ENCODE measurements around the gene SEMA6C.

SEMA6C gene

DNA sequence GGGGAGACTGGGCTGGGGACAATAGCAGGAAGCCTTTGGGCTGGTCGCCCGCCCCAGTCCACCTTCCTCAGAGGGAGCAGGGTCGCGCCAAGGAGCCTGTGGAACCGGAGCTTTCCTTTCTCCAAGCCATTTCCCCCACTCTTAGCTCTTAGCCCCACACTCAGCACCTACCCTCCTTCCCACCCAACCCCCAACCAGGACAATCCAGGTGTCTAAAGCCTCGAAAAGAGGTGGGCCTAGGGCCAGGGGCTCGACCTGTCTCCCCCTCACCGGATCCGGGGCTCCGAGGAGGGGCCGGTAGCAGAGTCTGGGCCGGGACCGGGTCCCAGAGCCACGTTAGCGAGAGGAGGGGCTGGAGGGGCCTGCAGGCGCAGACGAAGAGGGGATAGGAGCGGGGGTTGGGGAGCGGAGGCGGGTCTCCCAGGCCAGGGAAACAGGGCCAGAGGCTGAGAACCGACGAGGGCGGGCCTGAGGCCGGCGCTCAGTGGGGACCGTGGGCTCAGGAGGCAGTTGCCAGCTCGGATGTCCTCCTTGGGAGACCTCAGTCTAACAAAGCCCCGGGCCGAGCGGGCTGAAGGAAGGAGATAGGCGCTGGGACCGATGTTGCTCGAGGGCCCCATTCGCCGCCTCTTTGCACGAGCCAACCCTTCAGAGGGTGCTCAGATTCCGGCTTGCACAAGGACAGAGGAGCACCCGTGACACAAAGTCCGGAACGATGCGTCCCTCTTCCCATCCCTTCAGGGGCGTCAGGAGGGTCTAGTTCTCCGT is 943 bp downstream of the SEMA6C start:
- no peak for DNase-seq (ENCODE audit: low read depth, low spot score)
- TF ChIP-seq, protein P1, sequence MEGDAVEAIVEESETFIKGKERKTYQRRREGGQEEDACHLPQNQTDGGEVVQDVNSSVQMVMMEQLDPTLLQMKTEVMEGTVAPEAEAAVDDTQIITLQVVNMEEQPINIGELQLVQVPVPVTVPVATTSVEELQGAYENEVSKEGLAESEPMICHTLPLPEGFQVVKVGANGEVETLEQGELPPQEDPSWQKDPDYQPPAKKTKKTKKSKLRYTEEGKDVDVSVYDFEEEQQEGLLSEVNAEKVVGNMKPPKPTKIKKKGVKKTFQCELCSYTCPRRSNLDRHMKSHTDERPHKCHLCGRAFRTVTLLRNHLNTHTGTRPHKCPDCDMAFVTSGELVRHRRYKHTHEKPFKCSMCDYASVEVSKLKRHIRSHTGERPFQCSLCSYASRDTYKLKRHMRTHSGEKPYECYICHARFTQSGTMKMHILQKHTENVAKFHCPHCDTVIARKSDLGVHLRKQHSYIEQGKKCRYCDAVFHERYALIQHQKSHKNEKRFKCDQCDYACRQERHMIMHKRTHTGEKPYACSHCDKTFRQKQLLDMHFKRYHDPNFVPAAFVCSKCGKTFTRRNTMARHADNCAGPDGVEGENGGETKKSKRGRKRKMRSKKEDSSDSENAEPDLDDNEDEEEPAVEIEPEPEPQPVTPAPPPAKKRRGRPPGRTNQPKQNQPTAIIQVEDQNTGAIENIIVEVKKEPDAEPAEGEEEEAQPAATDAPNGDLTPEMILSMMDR (IDR thresholded peaks at IDR 0.05; ENCODE audit: low read depth, low read length) = no peak
- H3K4me3 ChIP-seq (ENCODE audit: low read depth, low read length) = peak overlapping the region; percentile 61
- in situ Hi-C loops (cut with HindIII; ENCODE audit: low sequenced_read_pairs) = no loop called here

- H3K4me3 ChIP-seq (ENCODE audit: low read depth, low read length) = no peak overlapping the region
- in situ Hi-C loops (cut with HindIII; ENCODE audit: low sequenced_read_pairs) = no loop called here
- no peak for DNase-seq (ENCODE audit: low read depth, low spot score)
- TF ChIP-seq, protein P1 (IDR thresholded peaks at IDR 0.05; ENCODE audit: low read depth, low read length) = no peak
These were observed 1.7 kb downstream of the SEMA6C start for GRCh38 chr1:151144474-151145303.

GRCh38 chr1:151143986-151144385 is 2.4 kb downstream of the SEMA6C start:
- TF ChIP-seq, protein P1 (IDR thresholded peaks at IDR 0.05; ENCODE audit: low read depth, low read length) = no peak
- H3K4me3 ChIP-seq (ENCODE audit: low read depth, low read length) = no peak overlapping the region
- DNase-seq (ENCODE audit: low read depth, low spot score) = no peak
- in situ Hi-C loops (cut with HindIII; ENCODE audit: low sequenced_read_pairs) = no loop called here

DNA sequence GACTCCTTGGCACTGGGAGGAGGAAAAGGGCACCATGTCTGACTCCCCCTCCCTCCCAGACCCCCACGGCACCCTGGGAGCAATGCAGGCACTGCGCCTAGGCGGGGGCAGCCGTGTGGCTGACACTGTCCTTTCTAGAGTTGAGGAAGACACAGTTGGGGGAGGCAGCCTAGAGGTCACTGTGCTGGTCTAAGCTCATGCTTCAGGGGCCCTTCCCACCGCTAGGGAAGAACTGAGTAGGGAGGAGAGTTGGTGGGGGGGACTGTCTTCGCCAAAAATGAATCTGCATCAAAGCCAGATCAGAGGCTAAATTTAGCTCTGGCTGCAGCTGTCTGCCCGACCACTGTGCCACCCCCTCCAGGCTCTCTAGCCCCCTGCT is 3.4 kb downstream of the SEMA6C start:
- TF ChIP-seq, protein P1 (IDR thresholded peaks at IDR 0.05; ENCODE audit: low read depth, low read length) = no peak
- no peak overlapping the region for H3K4me3 ChIP-seq (ENCODE audit: low read depth, low read length)
- DNase-seq (ENCODE audit: low read depth, low spot score) = no peak
- in situ Hi-C loops (cut with HindIII; ENCODE audit: low sequenced_read_pairs) = no loop called here

- DNase-seq (ENCODE audit: low read depth, low spot score) = no peak
- TF ChIP-seq, protein P1 (IDR thresholded peaks at IDR 0.05; ENCODE audit: low read depth, low read length) = no peak
- in situ Hi-C loops (cut with HindIII; ENCODE audit: low sequenced_read_pairs) = no loop called here
- no peak overlapping the region for H3K4me3 ChIP-seq (ENCODE audit: low read depth, low read length)
These were observed 3.9 kb downstream of the SEMA6C start for GRCh38 chr1:151142411-151143056.

DNA sequence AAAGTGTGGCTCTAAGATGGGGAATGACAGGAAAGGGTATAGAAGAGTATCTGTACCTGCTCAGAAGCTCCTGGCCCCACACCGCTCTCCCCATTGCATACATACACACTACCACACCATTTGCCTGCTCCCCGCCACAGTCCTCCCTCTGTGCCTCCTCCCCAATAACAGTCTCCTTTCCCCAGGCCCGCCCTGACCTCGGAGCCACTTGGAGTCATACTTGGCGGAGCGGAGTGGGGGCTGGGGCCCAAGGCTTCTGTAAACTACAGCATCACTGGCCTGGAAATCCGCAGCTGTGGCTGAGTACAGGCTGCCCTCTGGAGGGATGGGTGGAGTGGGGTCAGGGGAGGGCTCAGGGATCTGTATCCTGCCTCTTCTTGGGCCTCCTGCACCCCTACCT is 8.6 kb downstream of the SEMA6C start:
- TF ChIP-seq, protein P1 (IDR thresholded peaks at IDR 0.05; ENCODE audit: low read depth, low read length) = no peak
- in situ Hi-C loops (cut with HindIII; ENCODE audit: low sequenced_read_pairs) = no loop called here

More for the DNA sequence above, 8.6 kb downstream of the SEMA6C start:
- no peak for DNase-seq (ENCODE audit: low read depth, low spot score)
- H3K4me3 ChIP-seq (ENCODE audit: low read depth, low read length) = no peak overlapping the region

Data from astrocyte of the spinal cord (primary cell).